Putamen (tissue), 1 donor: ENCODE measurements around the gene ZMYND19.
"Not testable (repeated sequence)": the region's sequence is repeated elsewhere in the genome, so short reads cannot be mapped to it uniquely, and the experiment has no call there.

Experiments
- DNase-seq: peaks from one replicate; pipeline ENCODE4 v3.0.0-alpha.2; 2016; ENCODE audit warnings: low spot score

The ZMYND19 gene

GRCh38 chr9:137556069-137556838 is 34.1 kb downstream of the ZMYND19 start:
- no peak for DNase-seq

- no peak for DNase-seq
These were observed 35.1 kb downstream of the ZMYND19 start for GRCh38 chr9:137555179-137555578.

- no peak for DNase-seq
These were observed 36.0 kb downstream of the ZMYND19 start for GRCh38 chr9:137554349-137554748.

- DNase-seq = not testable (repeated sequence)
These were observed 36.7 kb downstream of the ZMYND19 start for GRCh38 chr9:137553654-137554053.

GRCh38 chr9:137552022-137552768 is 38.1 kb downstream of the ZMYND19 start:
- no peak for DNase-seq

- DNase-seq = peak; percentile 90
These were observed 38.9 kb downstream of the ZMYND19 start, which contains the start of gene MRPL41 for GRCh38 chr9:137551264-137552021. MRPL41 (plus strand) TSS chr9:137551879; CDS start chr9:137552082, 203 bp downstream.

- DNase-seq = not testable (repeated sequence)
These were observed 39.4 kb downstream of the ZMYND19 start for GRCh38 chr9:137550958-137551263.

- DNase-seq = peak; percentile 87
These were observed 40.1 kb downstream of the ZMYND19 start, which contains the start of gene PNPLA7 for GRCh38 chr9:137550231-137550621. PNPLA7 (minus strand) TSS chr9:137550402; CDS start chr9:137550197, 205 bp downstream.

- DNase-seq = no peak
These were observed 42.4 kb downstream of the ZMYND19 start for GRCh38 chr9:137547687-137548543.

- no peak for DNase-seq
These were observed 45.2 kb downstream of the ZMYND19 start for GRCh38 chr9:137545123-137545522.

GRCh38 chr9:137544176-137544760 is 46.0 kb downstream of the ZMYND19 start:
- DNase-seq = no peak

- DNase-seq = no peak
These were observed 46.9 kb downstream of the ZMYND19 start for GRCh38 chr9:137543237-137543963.

GRCh38 chr9:137542486-137542885 is 47.8 kb downstream of the ZMYND19 start:
- DNase-seq = no peak

GRCh38 chr9:137540536-137540935 is 49.8 kb downstream of the ZMYND19 start:
- no peak for DNase-seq

- DNase-seq = no peak
These were observed 52.3 kb downstream of the ZMYND19 start for GRCh38 chr9:137538058-137538457.

GRCh38 chr9:137536594-137537131 is 53.6 kb downstream of the ZMYND19 start:
- not testable (repeated sequence) for DNase-seq

- DNase-seq = no peak
These were observed 55.2 kb downstream of the ZMYND19 start for GRCh38 chr9:137535120-137535428.

- DNase-seq = no peak
These were observed 55.8 kb downstream of the ZMYND19 start for GRCh38 chr9:137534256-137535119.

GRCh38 chr9:137532891-137533468 is 57.3 kb downstream of the ZMYND19 start:
- DNase-seq = not testable (repeated sequence)
